ENCODE data around the gene CCER1.
A peak's percentile ranks its signal among the peaks of the same experiment; 100 is the strongest.

CCER1 gene

DNA sequence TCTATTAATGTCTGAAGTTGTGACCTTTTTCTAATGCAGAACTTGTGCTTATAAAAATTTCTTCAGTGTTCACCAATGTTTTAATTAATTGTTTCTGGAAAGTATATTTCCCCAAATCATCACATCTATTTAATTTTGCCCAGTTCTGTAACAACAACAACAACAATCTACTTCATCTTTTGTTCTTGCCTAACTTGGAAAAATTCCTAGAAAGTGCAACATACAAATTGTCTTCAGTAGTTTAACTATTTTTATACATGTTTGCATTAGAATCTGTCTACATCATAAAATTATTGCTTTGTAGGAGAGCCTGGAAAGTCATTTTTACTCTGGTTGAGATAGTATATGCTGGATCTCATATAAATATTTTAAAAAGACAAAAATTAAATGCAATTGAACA lies 38.5 kb downstream of the CCER1 start:
- no peak for DNase-seq

DNA sequence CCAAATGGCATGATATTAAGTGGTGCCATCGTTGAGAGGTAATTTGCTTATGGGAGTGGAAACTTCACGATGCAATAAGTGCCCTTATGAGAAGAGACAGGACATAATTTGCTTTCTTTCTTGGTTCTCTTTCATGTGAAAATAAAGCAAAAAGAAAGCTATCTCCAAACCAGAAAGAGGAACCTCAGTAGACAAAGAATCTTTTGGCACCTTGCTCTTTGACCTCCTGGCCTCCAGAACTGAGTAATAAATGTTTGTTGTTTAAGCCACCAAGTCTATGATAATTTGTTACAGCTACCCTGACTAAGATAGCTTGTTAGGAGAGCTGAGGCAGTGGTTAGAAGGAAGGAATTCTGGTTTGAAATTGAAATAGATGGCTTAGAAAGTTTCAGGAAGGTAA lies 39.6 kb downstream of the CCER1 start:
- no peak for DNase-seq

DNA sequence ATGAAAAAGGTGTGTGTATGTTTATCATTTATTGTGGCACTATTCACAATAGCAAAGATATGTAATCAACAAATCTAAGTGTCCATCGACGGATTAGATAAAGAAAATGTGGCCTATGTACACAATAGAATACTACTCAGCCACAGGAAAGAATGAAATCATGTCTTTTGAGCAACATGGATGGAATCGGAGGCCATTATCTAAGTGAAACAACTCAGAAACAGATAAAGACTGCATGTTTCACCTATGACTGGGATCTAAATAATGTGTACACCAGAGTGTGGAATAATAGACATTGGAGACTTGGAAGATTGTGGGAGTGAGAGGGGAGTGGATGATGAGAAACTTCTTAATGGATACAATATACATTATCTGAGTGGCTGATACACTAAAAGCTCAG lies 44.0 kb downstream of the CCER1 start:
- no peak for DNase-seq

DNA sequence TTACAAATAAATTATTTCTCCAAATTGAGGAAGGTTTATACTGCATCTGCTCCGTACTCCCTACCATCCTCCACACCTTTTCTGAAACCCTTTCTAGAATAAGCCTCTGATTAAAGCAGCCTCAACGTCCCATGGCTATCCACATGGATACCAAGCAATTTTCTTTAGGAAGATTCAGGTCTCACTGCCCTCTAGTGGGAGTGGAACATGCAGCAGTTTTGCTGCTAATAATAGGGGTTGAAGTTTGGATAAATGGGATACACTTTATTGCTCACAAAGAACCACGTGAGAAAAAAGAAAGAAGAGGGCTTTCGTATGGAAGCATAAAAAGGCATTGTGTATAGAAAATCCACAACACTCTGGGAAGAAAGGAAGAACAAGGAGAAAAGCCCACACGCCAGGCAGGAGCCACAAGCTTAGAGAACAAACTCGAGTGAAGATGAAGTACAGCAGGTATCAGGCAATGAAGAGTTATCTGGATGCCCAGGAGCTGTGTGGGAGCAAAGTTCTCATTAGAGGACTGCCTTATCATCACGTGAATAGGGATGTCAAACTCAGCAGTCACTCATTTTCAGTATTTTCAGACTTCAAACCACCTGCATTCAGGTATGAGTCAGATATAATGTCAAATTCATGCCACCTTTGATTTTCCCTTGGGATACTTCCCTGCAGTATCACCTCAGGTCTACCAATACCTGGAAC lies 45.8 kb downstream of the CCER1 start:
- peak; percentile 3 for DNase-seq

DNA sequence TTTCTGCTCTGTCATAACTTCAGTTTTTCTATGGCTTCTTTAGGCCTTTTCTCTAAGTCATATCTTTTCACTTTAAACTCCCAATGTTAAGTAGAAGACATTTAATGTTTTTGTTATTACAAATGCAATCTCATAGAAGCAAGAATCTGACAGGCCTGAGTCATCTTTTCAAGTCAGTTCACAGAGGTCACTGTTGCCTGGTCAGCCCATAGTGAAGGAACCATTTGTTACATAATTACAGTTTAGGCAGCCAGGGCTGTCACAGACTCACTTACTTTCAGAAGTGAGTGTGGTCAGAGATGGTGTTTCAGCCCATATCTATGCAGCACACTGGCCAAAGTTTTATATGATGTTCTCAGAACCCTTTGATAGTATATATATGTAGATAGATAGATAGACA lies 46.5 kb downstream of the CCER1 start:
- DNase-seq: no peak

DNA sequence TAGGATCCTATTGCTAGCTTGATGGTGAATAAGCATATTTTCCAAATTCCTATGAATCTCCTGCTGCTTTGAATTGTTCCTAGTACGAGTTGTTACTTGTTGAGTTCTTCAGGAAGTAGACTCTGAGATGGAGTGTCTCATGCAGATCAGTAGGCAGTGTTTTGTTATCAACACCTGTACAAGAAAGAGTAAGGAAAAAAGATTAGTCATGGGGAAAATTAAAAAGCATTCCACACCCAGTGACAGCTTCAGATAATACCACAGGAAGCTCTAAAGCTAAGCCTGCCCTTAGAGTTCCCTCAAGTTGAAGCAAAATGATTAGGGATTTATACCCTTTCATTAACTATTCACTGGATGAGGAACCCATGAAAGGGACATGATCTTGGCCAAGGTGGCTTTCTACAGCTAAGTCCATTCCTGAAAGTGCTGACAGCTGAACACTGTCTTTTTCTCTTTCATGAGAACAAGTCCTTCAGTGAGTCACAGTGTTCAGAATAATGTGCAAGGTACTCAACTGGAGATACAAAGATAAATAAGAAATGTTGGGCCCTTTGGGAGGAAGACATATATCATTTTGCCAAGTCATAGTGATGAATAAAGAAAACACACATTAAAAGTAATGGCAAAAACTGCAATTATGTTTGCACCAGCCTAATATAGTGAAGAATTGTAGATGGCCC lies 49.1 kb downstream of the CCER1 start:
- DNase-seq: no peak

DNA sequence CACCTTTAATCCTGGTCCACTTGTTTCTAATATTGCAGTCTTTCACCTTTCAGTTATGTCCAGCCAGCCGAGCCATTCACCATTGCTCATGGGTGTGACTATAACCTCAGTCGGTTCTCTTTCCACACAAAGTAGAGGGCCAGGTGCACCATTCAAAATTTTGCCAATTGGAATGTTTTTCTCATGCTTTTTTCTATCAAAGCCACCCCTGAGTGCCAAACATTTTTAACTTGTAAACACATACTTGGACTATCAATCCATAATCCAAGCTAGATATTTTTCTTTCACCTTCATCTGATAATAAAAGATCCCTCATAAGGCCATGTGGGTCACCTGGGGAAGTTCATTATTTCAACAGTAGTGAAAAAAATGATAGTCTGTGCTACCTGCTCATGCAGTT lies 52.4 kb downstream of the CCER1 start:
- DNase-seq: no peak

All from NCI-H1436 (cell line).